SHP77 (cell line): ENCODE measurements around the gene TSPAN13.

Source experiments
- DNase-seq, 2 experiments: peaks; one replicate each; lab custom pipeline; 2025; lab: John Stamatoyannopoulos, UW

Gene TSPAN13

GRCh38 chr7:16812542-16813231, 59.1 kb downstream of the TSPAN13 start:
- no peak for DNase-seq

GRCh38 chr7:16813232-16813616, 59.7 kb downstream of the TSPAN13 start:
- DNase-seq, result no peak

GRCh38 chr7:16815001-16815400, 61.4 kb downstream of the TSPAN13 start:
- no peak for DNase-seq

- no peak for DNase-seq
Measured at GRCh38 chr7:16816824-16817223, 63.3 kb downstream of the TSPAN13 start.

GRCh38 chr7:16817536-16817935, 64.0 kb downstream of the TSPAN13 start:
- no peak for DNase-seq

GRCh38 chr7:16818732-16819131, 65.2 kb downstream of the TSPAN13 start:
- DNase-seq, result no peak

- no peak for DNase-seq
Measured at GRCh38 chr7:16822029-16822428, 68.5 kb downstream of the TSPAN13 start.

- DNase-seq, result no peak
Measured at GRCh38 chr7:16826060-16826459, 72.5 kb downstream of the TSPAN13 start.

- DNase-seq, result no peak
Measured at GRCh38 chr7:16833373-16833772, 79.8 kb downstream of the TSPAN13 start.
